Activated CD8-positive, alpha-beta memory T cell treated with anti-CD3 and anti-CD28 coated beads for 48 hours (primary cell): ENCODE measurements around the gene GAPT.
"Not testable (repeated sequence)": the region's sequence is repeated elsewhere in the genome, so short reads cannot be mapped to it uniquely, and the experiment has no call there.

Source experiments
- DNase-seq, 3 experiments: peaks; one replicate each; pipeline ENCODE4 v3.0.0-alpha.2; 2020; ENCODE audit warnings: low read depth in 2 of 3, low spot score in 2 of 3

GAPT gene

DNA sequence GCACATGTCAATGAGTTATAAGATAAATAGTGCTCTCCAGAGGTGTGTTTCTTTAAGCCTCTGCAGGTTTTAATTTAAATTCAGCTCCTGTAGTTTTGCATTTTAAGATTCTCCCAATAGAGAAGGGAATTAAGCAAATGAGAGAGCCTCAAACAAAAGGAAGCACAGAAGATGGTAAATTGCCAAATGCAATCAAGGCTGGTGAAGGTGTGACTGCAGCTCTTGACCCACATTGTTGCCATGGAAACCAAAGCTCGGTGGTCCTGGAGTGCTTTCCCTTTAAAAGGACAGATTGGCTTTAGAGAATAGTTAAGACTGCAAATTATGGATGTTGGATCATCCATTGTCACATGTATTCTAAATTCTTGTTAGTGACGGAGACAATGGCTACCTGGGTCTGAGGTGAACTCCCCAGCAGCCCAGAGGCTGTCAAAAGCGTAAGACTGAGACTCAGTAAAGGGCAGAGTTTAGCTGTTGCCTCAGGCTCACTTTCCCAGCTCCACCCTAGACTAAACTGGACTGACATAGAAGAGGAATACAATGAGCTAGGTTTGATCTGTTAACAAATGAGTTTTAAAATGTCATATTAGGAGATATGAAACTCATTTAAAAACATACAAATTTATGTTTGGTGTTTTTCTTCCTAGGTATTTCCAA lies 12.3 kb downstream of the GAPT start:
- DNase-seq, result no peak

DNA sequence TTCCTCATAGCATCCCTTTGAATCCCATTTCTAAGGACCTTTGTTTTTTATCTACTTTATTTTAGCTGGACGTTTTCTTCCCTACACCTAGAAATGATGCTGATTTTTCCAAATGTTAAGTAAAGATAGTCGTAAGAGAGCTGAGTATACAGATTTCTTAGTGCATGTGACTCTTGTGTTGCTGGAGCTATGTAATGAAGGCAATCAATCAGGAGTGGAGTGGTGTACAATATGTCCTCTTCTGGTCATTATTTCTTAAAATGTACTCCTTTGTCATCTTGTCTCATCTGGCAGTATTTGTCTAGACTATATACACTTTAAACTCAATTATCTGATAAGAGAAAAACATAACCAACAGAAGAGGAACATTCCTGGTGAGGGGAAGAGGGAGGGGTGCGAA lies 13.5 kb downstream of the GAPT start:
- no peak for DNase-seq

DNA sequence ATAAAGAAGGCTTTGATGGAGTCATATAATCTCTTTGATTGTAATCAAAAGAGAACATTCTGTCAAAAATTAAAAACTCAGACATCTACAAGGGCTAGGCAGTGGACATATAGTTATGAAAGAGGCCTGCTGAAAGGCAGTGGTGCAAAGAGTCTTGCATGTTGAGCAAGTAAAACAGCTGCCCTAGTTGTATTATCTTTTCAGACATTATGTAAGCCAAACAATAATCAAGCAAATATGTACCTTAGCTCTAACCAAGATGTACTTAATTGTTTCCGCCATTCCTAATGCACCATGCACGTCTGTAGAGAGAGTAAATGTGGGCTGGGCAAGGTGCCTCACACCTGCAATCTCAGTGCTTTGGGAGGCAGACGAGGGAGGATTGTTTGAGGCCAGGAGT lies 14.3 kb downstream of the GAPT start:
- DNase-seq, result no peak

DNA sequence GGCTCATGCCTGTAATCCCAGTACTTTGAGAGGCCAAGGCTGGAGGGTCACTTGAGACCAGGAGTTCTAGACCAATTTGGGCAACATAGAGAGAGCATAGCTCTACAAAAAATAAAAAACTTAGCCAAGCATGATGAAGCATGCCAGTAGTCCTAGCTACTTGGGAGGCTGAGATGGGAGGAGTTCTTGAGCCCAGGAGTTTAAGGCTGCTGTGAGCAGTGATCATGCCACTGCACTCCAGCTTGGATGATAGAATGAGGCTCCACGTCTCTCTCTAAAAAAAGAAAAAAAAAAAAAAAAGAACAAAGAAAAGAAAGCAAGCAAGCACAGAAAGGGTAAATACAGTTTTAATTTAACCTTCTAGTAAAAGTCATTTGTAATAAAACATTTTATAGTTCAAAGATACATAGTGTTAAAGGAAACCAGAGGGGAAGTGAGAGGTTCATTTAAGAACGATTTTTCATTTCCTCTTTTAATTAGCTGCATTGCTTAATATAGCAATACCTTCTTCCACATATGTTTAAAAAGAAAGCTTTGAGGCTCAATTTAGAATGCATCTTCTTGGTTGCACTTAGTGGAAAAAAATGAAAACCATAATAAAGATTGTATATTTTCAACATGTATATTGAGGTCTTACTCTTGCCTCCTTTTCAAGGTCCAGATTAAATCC lies 14.9 kb downstream of the GAPT start:
- no peak for DNase-seq

DNA sequence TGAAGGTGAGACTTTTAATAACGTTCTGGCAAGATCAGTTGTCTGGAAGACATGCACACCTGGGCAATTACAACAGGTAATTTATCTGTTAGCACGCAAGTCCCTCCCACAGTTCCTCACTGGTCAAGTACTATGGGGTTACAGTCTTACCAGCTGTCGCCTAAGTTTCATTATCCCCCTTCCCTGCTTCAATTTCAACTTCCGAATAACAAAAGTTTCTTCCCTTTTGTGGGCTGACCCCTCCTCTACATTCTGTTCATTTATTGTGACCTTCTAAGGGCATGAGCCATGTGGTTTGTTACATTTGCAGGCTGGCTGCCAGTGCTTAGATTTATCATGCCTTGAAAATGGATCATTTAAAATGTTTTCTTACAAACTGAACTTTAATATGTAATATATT lies 16.5 kb downstream of the GAPT start:
- no peak for DNase-seq

DNA sequence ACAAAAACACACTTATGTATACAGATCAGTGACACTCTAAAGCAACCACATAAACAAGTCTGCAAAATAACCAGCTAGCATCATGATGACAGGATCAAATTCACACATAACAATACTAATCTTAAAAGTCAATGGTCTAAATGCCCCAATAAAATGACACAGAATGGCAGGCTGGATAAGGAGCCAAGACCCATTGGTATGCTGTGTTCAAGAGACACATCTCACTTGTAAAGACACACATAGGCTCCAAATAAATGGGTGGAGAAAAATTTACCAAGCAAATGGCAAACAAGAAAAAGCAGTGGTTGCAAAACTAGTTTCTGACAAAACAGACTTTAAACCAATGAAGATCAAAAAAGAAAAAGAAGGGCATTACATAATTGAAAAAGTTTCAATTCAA lies 26.0 kb downstream of the GAPT start:
- no peak for DNase-seq

DNA sequence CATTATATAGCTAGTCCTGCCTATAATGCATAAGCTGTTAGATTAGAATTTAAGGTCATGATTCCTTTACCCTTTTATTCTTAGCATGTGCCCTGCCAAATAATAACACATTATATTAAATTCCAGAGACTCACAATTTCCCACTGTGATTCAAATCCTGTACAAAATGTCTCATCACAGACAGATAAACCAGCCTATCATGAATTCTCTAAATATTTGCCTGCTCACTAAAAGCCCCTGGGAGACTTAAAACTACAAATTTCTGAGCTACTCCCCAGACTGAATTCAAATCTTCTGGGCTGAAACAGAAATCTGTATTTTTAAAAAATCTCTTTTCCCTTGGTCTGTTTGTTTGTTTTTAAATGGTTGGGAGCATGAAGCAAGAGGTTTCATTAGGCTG lies 32.7 kb downstream of the GAPT start:
- no peak for DNase-seq

DNA sequence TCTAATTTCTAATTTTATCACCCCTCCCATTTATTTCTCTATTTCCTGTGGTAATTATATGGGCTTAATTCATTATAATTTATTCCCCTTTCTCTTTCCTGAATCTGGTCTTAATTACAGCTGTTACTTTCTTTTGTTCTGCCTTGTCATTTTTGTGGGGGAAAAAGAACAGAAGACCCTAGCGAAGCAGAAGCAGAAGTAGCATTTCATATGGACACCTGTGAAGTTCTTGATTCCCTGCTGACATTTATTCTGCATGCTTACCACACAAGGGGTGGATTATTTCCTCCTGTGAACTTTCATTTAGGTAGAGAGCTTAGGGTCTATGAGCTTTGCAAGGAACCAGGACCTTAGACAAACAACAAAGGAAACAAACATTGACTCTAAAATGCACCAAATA lies 33.3 kb downstream of the GAPT start:
- no peak for DNase-seq

DNA sequence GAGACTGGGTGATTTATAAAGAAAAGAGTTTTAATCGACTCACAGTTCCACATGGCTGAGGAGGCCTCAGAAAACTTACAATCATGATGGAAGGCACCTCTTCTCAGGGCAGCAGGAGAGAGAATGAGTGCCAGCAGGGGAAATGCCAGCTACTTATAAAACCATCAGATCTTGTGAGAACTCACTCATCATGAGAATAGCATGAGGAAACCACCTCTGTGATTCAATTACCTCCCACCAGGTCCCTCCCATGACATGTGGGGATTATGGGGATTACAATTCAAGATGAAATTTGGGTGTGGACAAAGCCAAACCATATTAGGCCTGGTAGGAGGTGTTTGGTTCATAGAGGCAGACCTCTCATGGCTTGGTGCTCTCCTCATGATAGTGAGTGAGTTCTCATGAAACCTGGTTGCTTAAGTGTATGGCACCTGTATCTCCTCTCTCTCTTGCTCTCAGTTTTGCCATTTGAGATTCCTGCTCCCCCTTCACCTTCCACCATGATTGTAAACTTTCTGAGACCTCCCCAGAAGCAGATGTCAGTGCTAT lies 39.8 kb downstream of the GAPT start:
- DNase-seq, result no peak

DNA sequence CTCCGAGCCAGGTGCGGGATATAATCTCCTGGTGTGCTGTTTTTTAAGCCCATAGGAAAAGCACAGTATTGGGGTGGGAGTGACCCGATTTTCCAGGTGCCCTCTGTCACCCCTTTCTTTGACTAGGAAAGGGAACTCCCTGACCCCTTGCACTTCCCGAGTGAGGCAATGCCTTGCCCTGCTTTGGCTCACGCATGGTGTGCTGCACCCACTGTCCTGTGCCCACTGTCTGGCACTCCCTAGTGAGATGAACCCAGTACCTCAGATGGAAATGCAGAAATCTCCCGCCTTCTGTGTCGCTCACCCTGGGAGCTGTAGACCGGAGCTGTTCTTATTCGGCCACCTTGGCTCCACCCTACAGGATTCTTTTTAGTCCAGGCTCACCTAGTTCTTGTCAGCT lies 50.7 kb downstream of the GAPT start:
- not testable (repeated sequence) for DNase-seq

DNA sequence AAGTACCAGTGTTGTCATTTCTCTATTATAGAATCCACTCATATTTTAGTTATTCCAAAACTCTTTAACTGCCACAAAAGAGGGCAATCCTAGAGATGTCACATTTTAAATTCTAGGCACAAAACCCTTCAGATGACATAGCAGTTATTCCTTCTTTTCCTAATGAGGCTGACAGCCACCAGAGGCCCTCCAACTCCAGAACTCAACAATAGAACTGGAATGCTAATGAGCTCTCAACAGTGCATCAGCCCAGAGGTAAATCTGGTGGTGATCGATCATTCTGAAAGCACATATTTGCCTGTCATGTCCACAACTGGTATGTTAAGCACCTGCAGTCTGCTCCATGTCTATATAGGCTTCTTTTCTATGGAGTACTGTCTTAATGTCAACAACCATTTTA lies 51.5 kb downstream of the GAPT start:
- DNase-seq, result no peak

DNA sequence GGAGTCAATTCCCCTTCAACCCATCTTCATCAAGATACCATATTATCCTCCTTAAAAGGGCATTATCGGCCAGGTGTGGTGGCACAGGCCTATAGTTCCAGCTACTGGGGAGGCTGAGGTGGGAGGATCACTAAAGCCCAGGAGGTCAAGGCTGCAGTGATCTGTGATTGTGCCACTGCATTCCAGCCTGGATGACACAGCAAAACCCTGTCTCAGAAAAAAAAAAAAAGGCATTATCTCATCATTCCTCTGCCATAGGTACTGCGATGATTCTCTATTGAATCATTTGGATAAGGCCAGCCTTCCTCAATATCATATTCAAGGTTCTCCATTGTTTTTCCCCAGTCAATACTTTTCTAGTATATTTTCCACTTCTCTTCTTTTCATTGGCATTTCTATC lies 52.5 kb downstream of the GAPT start:
- DNase-seq, result no peak

DNA sequence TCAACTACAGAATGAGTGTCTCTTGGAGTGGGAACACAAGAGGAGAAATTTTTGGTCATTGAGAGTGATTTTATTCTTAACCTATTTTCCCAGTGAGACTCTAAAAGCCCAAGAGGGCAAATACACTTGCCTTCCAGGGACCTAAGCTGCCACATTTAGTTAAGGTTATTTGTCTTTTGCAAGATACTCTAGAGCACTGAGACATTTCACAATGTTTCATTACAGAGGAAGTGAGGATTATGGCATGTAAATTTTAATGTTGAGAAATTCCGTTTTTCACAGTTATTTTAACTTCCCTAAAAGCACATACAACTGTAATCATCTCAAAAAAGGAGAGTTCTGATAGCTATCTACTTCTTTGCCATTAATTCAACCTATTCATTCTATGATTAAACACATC lies 53.0 kb downstream of the GAPT start:
- no peak for DNase-seq

DNA sequence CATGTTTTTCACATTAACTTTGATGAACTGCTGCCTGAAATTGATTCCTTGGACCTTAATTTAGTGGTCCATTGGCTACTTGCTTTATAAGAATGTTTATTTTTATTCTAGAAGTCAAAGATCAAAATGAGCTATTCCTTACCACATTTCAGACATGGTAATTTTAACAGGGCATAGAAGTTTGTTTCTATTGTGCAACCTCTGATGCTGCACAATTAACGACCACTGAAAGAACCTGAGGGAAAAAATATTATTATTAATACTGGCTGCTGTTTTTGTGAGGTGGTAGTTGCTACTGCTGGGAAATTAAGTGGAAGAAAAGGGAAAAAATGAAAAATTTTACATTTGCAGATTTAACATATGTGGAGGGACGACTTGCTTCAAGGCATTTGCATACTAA lies 53.7 kb downstream of the GAPT start:
- no peak for DNase-seq

DNA sequence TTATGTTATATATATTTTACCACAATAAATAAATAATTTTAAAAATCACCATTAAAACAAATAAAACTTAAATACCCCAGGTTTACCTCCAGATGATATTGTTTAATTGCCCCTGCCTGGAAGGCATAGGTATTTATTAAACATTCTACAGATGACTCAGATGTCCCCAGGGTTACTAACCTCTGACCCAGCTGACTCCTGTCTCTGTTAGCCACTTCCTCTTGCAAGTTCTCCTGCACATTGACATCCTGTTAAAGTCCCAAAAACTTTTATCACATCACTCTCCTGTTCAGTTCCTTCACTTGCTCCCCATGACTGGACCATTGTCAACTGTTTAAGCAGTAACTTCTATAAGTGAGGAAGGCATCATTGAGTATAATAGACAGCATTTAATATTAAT lies 54.7 kb downstream of the GAPT start:
- no peak for DNase-seq
